ENCODE results near the gene FILIP1L.

FILIP1L gene

GRCh38 chr3:99990179-99990578 is 124.1 kb downstream of the FILIP1L start:
- Histone ChIP-seq H4K20me1 (ENCODE audit: low read depth, low read length) (no peaks in the 10 kb centered on the region), H3K27me3 (ENCODE audit: low read length) (no peaks in the 10 kb centered on the region), H3K36me3 (ENCODE audit: low read length) (no peaks in the 10 kb centered on the region), H3K27ac (ENCODE audit: low read depth, low read length) (no peak overlapping the region), H3K4me2 (ENCODE audit: low read depth, low read length, poor library complexity, severe bottlenecking) (no peak overlapping the region), H3K79me2 (ENCODE audit: insufficient read depth, low read length) (peaks cover 12% of the 10 kb centered on the region), H3K9me3 (ENCODE audit: insufficient read depth, low read length) (peaks cover 8% of the 10 kb centered on the region; the same call in 1 of the 2 replicates), H3K9me2 (replicated peaks; ENCODE audit: insufficient read depth, low read length) (no peaks in the 10 kb centered on the region), H2AFZ (ENCODE audit: low read depth, low read length, severe bottlenecking) (no peak overlapping the region), H3K4me3 (ENCODE audit: insufficient read depth, low read length, poor library complexity, severe bottlenecking) (no peak overlapping the region), H3F3A (ENCODE audit: insufficient read depth) (no peaks in the 10 kb centered on the region), H3K9ac (ENCODE audit: low read length) (no peak overlapping the region)
- TF ChIP-seq EZH2phosphoT487 (conservative IDR thresholded peaks at IDR 0.05; ENCODE audit: low read length) (no peak), CTCF (IDR thresholded peaks at IDR 0.05; ENCODE audit: insufficient read depth, low read length, poor library complexity, severe bottlenecking) (no peak)

- no peaks in the 10 kb centered on the region for H3K9me3 ChIP-seq (ENCODE audit: insufficient read depth, low read length)
- H4K20me1 ChIP-seq (ENCODE audit: low read depth, low read length) = no peaks in the 10 kb centered on the region
- H3K4me3 ChIP-seq (ENCODE audit: insufficient read depth, low read length, poor library complexity, severe bottlenecking) = no peak overlapping the region
- H3K9ac ChIP-seq (ENCODE audit: low read length) = no peak overlapping the region
- H3K27me3 ChIP-seq (ENCODE audit: low read length) = no peaks in the 10 kb centered on the region
- no peaks in the 10 kb centered on the region for H3K36me3 ChIP-seq (ENCODE audit: low read length)
- H3K27ac ChIP-seq (ENCODE audit: low read depth, low read length) = no peak overlapping the region
- TF ChIP-seq EZH2phosphoT487 (conservative IDR thresholded peaks at IDR 0.05; ENCODE audit: low read length) (no peak), CTCF (IDR thresholded peaks at IDR 0.05; ENCODE audit: insufficient read depth, low read length, poor library complexity, severe bottlenecking) (no peak)
- H3K79me2 ChIP-seq (ENCODE audit: insufficient read depth, low read length) = no peaks in the 10 kb centered on the region
- H3F3A ChIP-seq (ENCODE audit: insufficient read depth) = 0 out of 2 replicates have a peak, but pooled peaks cover under 1% of the 10 kb centered on the region
- no peak overlapping the region for H3K4me2 ChIP-seq (ENCODE audit: low read depth, low read length, poor library complexity, severe bottlenecking)
- H2AFZ ChIP-seq (ENCODE audit: low read depth, low read length, severe bottlenecking) = no peak overlapping the region
- no peaks in the 10 kb centered on the region for H3K9me2 ChIP-seq (replicated peaks; ENCODE audit: insufficient read depth, low read length)
Measured at GRCh38 chr3:99984668-99985067, 129.6 kb downstream of the FILIP1L start.

GRCh38 chr3:99984139-99984538 is 130.2 kb downstream of the FILIP1L start:
- no peak overlapping the region for H3K4me3 ChIP-seq (ENCODE audit: insufficient read depth, low read length, poor library complexity, severe bottlenecking)
- TF ChIP-seq EZH2phosphoT487 (conservative IDR thresholded peaks at IDR 0.05; ENCODE audit: low read length) = no peak
- no peak for TF ChIP-seq CTCF (IDR thresholded peaks at IDR 0.05; ENCODE audit: insufficient read depth, low read length, poor library complexity, severe bottlenecking)
- no peaks in the 10 kb centered on the region for H3K9me2 ChIP-seq (replicated peaks; ENCODE audit: insufficient read depth, low read length)
- H3K4me2 ChIP-seq (ENCODE audit: low read depth, low read length, poor library complexity, severe bottlenecking) = no peak overlapping the region
- H3K9me3 ChIP-seq (ENCODE audit: insufficient read depth, low read length) = no peaks in the 10 kb centered on the region
- H3K9ac ChIP-seq (ENCODE audit: low read length) = no peak overlapping the region
- no peak overlapping the region for H3K27ac ChIP-seq (ENCODE audit: low read depth, low read length)
- H3F3A ChIP-seq (ENCODE audit: insufficient read depth) = 0 out of 2 replicates have a peak, but pooled peaks cover 4% of the 10 kb centered on the region
- no peaks in the 10 kb centered on the region for H4K20me1 ChIP-seq (ENCODE audit: low read depth, low read length)
- H2AFZ ChIP-seq (ENCODE audit: low read depth, low read length, severe bottlenecking) = no peak overlapping the region
- no peaks in the 10 kb centered on the region for H3K27me3 ChIP-seq (ENCODE audit: low read length)
- H3K79me2 ChIP-seq (ENCODE audit: insufficient read depth, low read length) = no peaks in the 10 kb centered on the region
- H3K36me3 ChIP-seq (ENCODE audit: low read length) = no peaks in the 10 kb centered on the region
